Left renal cortex interstitium (tissue), 4 donors: Measurements from ENCODE around the gene RNF215. TPM values are rescaled to one million over a fixed set of nuclear protein-coding genes. Genes with fewer than 3 reads are reported as not detected.

ENCODE experiments used
- DNase-seq, 4 donors: peaks; one replicate each; pipeline ENCODE4 v3.0.0-alpha.2; 2013; ENCODE audit warnings: low read depth in 4 of 4, low spot score in 2 of 4, missing footprints in 1 of 4
- polyA plus RNA-seq, 4 donors: library from polyadenylated mRNA; unstranded; fragments of 120-200 nt; gene quantifications; one replicate each; pipeline ENCODE4 v1.2.1, GENCODE V29; 2013; ENCODE audit not compliant: insufficient read length in 4 of 4

The RNF215 gene
- polyA plus RNA-seq, 4 donors, result 18.3 to 26.3 (median 24.7) TPM

DNA sequence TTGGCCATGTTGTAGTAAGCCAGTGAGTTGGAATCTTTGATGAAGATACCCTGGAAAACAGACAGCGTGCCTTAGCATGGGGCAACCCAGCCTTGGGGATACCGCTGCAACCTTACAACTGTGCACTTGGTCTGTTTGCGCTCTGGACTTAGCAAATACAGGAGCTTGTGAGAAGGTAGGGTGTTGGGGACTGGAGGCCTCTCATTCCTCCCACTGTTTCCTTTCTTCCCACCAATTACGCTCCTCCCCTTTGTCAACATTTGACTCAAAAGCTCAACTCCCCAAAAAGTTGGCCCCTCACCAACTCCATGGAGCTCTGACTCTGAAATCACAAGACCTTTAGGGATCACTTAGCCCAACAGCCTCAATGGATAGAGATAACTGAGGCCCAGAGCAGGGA lies 52.6 kb downstream of the RNF215 start:
- no peak for DNase-seq

- no peak for DNase-seq
Observed at GRCh38 chr22:30333707-30334087, 53.5 kb downstream of the RNF215 start.

GRCh38 chr22:30332994-30333706 lies 54.1 kb downstream of the RNF215 start:
- DNase-seq, result no peak

- no peak for DNase-seq
Observed at GRCh38 chr22:30332551-30332950, 54.7 kb downstream of the RNF215 start.

Other genes starting within 250 kb of the RNF215 start
- 1 to 10 TPM; 1.3 to 2.4 (median 2.3) TPM for gene LIF, start 140.7 kb downstream of the RNF215 start, polyA plus RNA-seq
- under 1 TPM in 3 of 4 donors, not detected in 1; 0.13 to 0.38 (median 0.34) TPM for gene OSM, start 120.6 kb downstream of the RNF215 start, polyA plus RNA-seq
- 10 to 100 TPM in 3 of 4 donors, 1 to 10 TPM in 1; 8.7 to 15.9 (median 12.8) TPM for gene CASTOR1, start 97.9 kb downstream of the RNF215 start, polyA plus RNA-seq
- gene TBC1D10A, start 60.5 kb downstream of the RNF215 start, polyA plus RNA-seq, result 10 to 100 TPM; 14.1 to 18.4 (median 16.3) TPM
- 100 to 1,000 TPM; 129 to 168 (median 150) TPM for gene SF3A1, start 30.5 kb downstream of the RNF215 start, polyA plus RNA-seq
- 1 to 10 TPM; 5.4 to 9.2 (median 7.3) TPM for gene CCDC157, start 30.4 kb downstream of the RNF215 start, polyA plus RNA-seq
- gene SEC14L2, start 9.6 kb upstream of the RNF215 start, polyA plus RNA-seq, result 1 to 10 TPM; 4.3 to 8.0 (median 6.3) TPM
- gene MTFP1, start 38.4 kb upstream of the RNF215 start, polyA plus RNA-seq, result 10 to 100 TPM in 3 of 4 donors, 1 to 10 TPM in 1; 8.4 to 12.8 (median 12.2) TPM
- gene SEC14L3, start 84.6 kb upstream of the RNF215 start, polyA plus RNA-seq, result under 1 TPM in 1 of 4 donors, not detected in 3; 0.08 TPM
- gene SEC14L4, start 118.3 kb upstream of the RNF215 start, polyA plus RNA-seq, result 1 to 10 TPM in 2 of 4 donors, under 1 TPM in 2; 0.59 to 1.4 (median 0.91) TPM
- 1 to 10 TPM; 5.5 to 8.9 (median 7.4) TPM for gene SEC14L6, start 159.3 kb upstream of the RNF215 start, polyA plus RNA-seq
- gene GAL3ST1, start 187.3 kb upstream of the RNF215 start, polyA plus RNA-seq, result 10 to 100 TPM; 24.9 to 41.0 (median 35.6) TPM
- 10 to 100 TPM; 69.5 to 79.8 (median 72.9) TPM for gene PES1, start 204.5 kb upstream of the RNF215 start, polyA plus RNA-seq
- 10 to 100 TPM; 49.0 to 62.2 (median 56.9) TPM for gene TCN2, start 219.8 kb upstream of the RNF215 start, polyA plus RNA-seq
- gene SLC35E4, start 248.4 kb upstream of the RNF215 start, polyA plus RNA-seq, result 1 to 10 TPM; 1.8 to 2.4 (median 2.0) TPM